Mammary epithelial cell (primary cell): ENCODE measurements around the gene SCARB1.

Experiments
- CTCF ChIP-seq, 2 donors: IDR thresholded peaks in 1 of 2; conservative IDR thresholded peaks in 1 of 2; 2 replicates each; pipeline ENCODE4 v1.5.1; 2011 to 2012; ENCODE audit warnings: inconsistent platforms in 2 of 2, low read length in 2 of 2, mild to moderate bottlenecking in 2 of 2, control low read depth in 1 of 2, low read depth in 1 of 2; ENCODE audit not compliant: insufficient read depth in 1 of 2; ENCODE audit errors: extremely low read depth in 1 of 2
- EZH2 ChIP-seq: IDR thresholded peaks from 2 replicates; pipeline ENCODE4 v1.6.1; 2012; ENCODE audit warnings: low read length, inconsistent platforms, borderline replicate concordance

- TF ChIP-seq CTCF (conservative IDR thresholded peaks at IDR 0.05 in 1 of 2, IDR thresholded peaks at IDR 0.05 in 1 of 2; ENCODE audit: extremely low read depth in 1 of 2, insufficient read depth in 1 of 2, low read depth in 1 of 2, low read length in 2 of 2): no peak
- TF ChIP-seq EZH2: no peak
Measured at GRCh38 chr12:124761871-124762270, 101.8 kb downstream of the SCARB1 start.
